K562 (cell line): ENCODE data around the gene CPT1C. TPM values are rescaled to one million over a fixed set of nuclear protein-coding genes. Genes with fewer than 3 reads are reported as not detected.

Experiments used
- FOXK2 ChIP-seq, 2 experiments: fragments of 450-650 bp; IDR thresholded peaks in 1 of 2; conservative IDR thresholded peaks in 1 of 2; 2 replicates each; pipeline ENCODE4 v1.6.1; 2016; ENCODE audit warnings: low read depth in 2 of 2, mild to moderate bottlenecking in 1 of 2
- FUS ChIP-seq: fragments of 200-400 bp; formaldehyde crosslinking; optimal IDR thresholded peaks from 2 replicates; pipeline ENCODE3; 2017; ENCODE audit warnings: low read depth, low read length
- MTF1 ChIP-seq: fragments of 250-450 bp; sonication (Bioruptor Pico); IDR thresholded peaks from 2 replicates; pipeline ENCODE4 v1.9.0; 2021; ENCODE audit warnings: moderate library complexity, mild to moderate bottlenecking, inconsistent platforms, borderline replicate concordance
- NFYB ChIP-seq: IDR thresholded peaks from 2 replicates; pipeline ENCODE4 v1.6.1; 2011; ENCODE audit warnings: mild to moderate bottlenecking, moderate library complexity; ENCODE audit not compliant: insufficient read length; ENCODE audit errors: extremely low read depth
- NR2C2 ChIP-seq, 2 experiments: fragments of 200-800 bp in 1 of 2; sonication (Bioruptor generic) in 1 of 2; sonication (generic) in 1 of 2; formaldehyde crosslinking in 1 of 2; IDR thresholded peaks; 2 replicates each; pipeline versions ENCODE4 v1.6.1 to v1.8.0; 2016 to 2022; ENCODE audit warnings: mild to moderate bottlenecking in 1 of 2, missing compliant biosample characterization in 1 of 2, missing genetic modification characterization in 1 of 2, missing genetic modification reagents in 1 of 2
- RBM17 ChIP-seq: fragments of 200-400 bp; formaldehyde crosslinking; IDR thresholded peaks from 2 replicates; pipeline ENCODE4 v1.6.1; 2017; ENCODE audit warnings: low read depth, mild to moderate bottlenecking, low read length, borderline replicate concordance
- SOX6 ChIP-seq: fragments of 450-650 bp; IDR thresholded peaks from 2 replicates; pipeline ENCODE4 v1.6.1; 2014; ENCODE audit warnings: mild to moderate bottlenecking
- SREBF1 ChIP-seq: fragments of 150-350 bp; IDR thresholded peaks from 2 replicates; pipeline ENCODE4 v1.6.1; 2014; ENCODE audit warnings: antibody characterized with exemption, low read depth, low read length, borderline replicate concordance
- ZNF764 ChIP-seq: fragments of 250-450 bp; sonication (Bioruptor Pico); IDR thresholded peaks from 2 replicates; pipeline ENCODE4 v1.4.0; 2020; ENCODE audit warnings: low read depth, mild to moderate bottlenecking, moderate library complexity
- polyA plus RNA-seq, 8 experiments: library from polyadenylated mRNA; depleted of rRNA in 4 of 8; stranded (reverse) in 5 of 8; unstranded in 3 of 8; fragments of >200 nt; fragmentation: Nextera tagmentation in 2 of 8; fragmentation: Illumina TruSeq in 1 of 8; extraction: Ambion mirVana in 2 of 8; extraction: Trizol in 1 of 8; gene quantifications; 2 replicates each; pipeline versions ENCODE4 v1.2.1 to v1.2.3, GENCODE V29; 2011 to 2014; ENCODE audit warnings: inconsistent platforms in 1 of 8, missing spikeins in 1 of 8
- total RNA-seq, 7 experiments: library from RNA; depleted of rRNA in 6 of 7; stranded (reverse); fragments of >200 nt in 6 of 7; fragmentation: Illumina TruSeq in 2 of 7; extraction: Trizol in 2 of 7; gene quantifications; 2 replicates each; pipeline versions ENCODE4 v1.2.1 to v1.2.3, GENCODE V29; 2011 to 2021; ENCODE audit warnings: low replicate concordance in 1 of 7
- TF ChIP-seq, protein P1 (sequence below): sonication (generic); formaldehyde crosslinking; IDR thresholded peaks from 2 replicates; pipeline ENCODE4 v1.4.0; 2020; ENCODE audit warnings: mild to moderate bottlenecking, missing genetic modification reagents
- TF ChIP-seq, protein P2 (sequence below): fragments of 450-650 bp; formaldehyde crosslinking; IDR thresholded peaks from 2 replicates; pipeline ENCODE4 v1.4.0; 2022; ENCODE audit warnings: mild to moderate bottlenecking, moderate library complexity
- TF ChIP-seq, protein P3 (sequence below): fragments of 250-450 bp; sonication (Bioruptor Pico); IDR thresholded peaks from 2 replicates; pipeline ENCODE4 v1.8.0; 2021; ENCODE audit warnings: mild to moderate bottlenecking, moderate library complexity
- TF ChIP-seq, protein P4 (sequence below): sonication (generic); formaldehyde crosslinking; IDR thresholded peaks from 2 replicates; pipeline ENCODE4 v1.5.0; 2020; ENCODE audit warnings: missing genetic modification reagents
- TF ChIP-seq, protein P5 (sequence below): sonication (generic); formaldehyde crosslinking; IDR thresholded peaks from 2 replicates; pipeline ENCODE4 v1.8.1; 2023; ENCODE audit warnings: mild to moderate bottlenecking, missing genetic modification reagents
- TF ChIP-seq, protein P6 (sequence below): fragments of 450-650 bp; IDR thresholded peaks from 2 replicates; pipeline ENCODE4 v1.6.1; 2016; ENCODE audit warnings: borderline replicate concordance

Gene CPT1C
- total and polyA plus RNA-seq, 9 of the 15 experiments (the other 6 are each of a cell fraction or from before 2014, with no cell fraction given), result 1.9 to 12.3 (median 3.0) TPM

DNA sequence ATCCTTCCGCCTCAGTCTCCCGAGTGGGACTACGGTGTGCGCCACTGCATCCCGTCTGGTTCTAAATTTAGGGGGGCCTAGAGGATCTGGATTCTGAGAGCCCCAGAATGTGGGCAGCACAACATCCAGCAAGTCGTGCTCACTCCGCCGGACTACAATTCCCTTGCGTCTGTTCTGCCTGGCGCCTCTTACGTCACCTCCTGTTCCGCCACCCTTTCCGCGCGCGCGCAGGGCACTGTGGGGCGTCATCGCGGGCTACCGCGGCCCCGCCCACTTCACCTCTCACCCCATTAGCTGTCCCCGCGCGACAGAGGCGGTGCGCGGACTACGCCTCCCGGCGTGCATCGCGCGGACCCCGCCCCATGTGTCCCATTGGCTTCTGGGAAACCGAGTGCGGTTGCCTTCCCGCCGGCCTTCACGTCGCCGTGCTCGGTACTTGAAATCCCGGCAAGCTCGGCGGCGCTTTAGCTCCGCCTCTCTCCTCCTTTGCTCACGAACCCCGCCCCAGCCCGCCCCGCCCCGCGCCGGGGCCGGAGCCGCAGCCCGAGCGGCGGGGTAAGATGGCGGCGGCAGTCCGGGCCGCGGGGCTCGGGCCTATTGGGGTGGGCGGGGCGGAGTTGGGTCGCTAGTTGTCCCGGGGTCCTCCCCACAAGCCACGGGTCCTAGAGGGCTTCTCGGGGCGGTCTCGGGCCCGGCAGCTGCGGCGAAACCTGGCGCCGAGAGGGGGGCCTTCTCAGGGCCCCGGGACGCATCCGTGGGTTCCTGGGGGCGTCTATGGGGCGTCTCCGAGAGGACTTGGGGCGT lies 49.0 kb upstream of the CPT1C start, which contains the start of gene SCAF1 (continued):
- TF ChIP-seq NR2C2 (CRISPR knock-in tag; IDR thresholded peaks at IDR 0.05), result peak; percentile 99
- TF ChIP-seq NR2C2 (tag; IDR thresholded peaks at IDR 0.05), result peak; percentile 99
- TF ChIP-seq NFYB, result no peak
- TF ChIP-seq, protein P1, sequence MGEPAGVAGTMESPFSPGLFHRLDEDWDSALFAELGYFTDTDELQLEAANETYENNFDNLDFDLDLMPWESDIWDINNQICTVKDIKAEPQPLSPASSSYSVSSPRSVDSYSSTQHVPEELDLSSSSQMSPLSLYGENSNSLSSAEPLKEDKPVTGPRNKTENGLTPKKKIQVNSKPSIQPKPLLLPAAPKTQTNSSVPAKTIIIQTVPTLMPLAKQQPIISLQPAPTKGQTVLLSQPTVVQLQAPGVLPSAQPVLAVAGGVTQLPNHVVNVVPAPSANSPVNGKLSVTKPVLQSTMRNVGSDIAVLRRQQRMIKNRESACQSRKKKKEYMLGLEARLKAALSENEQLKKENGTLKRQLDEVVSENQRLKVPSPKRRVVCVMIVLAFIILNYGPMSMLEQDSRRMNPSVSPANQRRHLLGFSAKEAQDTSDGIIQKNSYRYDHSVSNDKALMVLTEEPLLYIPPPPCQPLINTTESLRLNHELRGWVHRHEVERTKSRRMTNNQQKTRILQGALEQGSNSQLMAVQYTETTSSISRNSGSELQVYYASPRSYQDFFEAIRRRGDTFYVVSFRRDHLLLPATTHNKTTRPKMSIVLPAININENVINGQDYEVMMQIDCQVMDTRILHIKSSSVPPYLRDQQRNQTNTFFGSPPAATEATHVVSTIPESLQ (CRISPR knock-in tag), result 0 out of 2 replicates have a peak, but pooled peaks have one; percentile 49
- TF ChIP-seq, protein P2, sequence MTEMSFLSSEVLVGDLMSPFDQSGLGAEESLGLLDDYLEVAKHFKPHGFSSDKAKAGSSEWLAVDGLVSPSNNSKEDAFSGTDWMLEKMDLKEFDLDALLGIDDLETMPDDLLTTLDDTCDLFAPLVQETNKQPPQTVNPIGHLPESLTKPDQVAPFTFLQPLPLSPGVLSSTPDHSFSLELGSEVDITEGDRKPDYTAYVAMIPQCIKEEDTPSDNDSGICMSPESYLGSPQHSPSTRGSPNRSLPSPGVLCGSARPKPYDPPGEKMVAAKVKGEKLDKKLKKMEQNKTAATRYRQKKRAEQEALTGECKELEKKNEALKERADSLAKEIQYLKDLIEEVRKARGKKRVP, result no peak
- TF ChIP-seq, protein P3, sequence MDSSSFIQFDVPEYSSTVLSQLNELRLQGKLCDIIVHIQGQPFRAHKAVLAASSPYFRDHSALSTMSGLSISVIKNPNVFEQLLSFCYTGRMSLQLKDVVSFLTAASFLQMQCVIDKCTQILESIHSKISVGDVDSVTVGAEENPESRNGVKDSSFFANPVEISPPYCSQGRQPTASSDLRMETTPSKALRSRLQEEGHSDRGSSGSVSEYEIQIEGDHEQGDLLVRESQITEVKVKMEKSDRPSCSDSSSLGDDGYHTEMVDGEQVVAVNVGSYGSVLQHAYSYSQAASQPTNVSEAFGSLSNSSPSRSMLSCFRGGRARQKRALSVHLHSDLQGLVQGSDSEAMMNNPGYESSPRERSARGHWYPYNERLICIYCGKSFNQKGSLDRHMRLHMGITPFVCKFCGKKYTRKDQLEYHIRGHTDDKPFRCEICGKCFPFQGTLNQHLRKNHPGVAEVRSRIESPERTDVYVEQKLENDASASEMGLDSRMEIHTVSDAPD (CRISPR knock-in tag), result no peak
- no peak for TF ChIP-seq FUS
- no peak for TF ChIP-seq MTF1 (CRISPR knock-in tag)
- TF ChIP-seq ZNF764 (CRISPR knock-in tag), result no peak
- TF ChIP-seq SOX6, result no peak
- TF ChIP-seq, protein P4, sequence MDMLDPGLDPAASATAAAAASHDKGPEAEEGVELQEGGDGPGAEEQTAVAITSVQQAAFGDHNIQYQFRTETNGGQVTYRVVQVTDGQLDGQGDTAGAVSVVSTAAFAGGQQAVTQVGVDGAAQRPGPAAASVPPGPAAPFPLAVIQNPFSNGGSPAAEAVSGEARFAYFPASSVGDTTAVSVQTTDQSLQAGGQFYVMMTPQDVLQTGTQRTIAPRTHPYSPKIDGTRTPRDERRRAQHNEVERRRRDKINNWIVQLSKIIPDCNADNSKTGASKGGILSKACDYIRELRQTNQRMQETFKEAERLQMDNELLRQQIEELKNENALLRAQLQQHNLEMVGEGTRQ (CRISPR knock-in tag), result peak; percentile 54; the same call in 1 of the 2 replicates
- TF ChIP-seq, protein P5, sequence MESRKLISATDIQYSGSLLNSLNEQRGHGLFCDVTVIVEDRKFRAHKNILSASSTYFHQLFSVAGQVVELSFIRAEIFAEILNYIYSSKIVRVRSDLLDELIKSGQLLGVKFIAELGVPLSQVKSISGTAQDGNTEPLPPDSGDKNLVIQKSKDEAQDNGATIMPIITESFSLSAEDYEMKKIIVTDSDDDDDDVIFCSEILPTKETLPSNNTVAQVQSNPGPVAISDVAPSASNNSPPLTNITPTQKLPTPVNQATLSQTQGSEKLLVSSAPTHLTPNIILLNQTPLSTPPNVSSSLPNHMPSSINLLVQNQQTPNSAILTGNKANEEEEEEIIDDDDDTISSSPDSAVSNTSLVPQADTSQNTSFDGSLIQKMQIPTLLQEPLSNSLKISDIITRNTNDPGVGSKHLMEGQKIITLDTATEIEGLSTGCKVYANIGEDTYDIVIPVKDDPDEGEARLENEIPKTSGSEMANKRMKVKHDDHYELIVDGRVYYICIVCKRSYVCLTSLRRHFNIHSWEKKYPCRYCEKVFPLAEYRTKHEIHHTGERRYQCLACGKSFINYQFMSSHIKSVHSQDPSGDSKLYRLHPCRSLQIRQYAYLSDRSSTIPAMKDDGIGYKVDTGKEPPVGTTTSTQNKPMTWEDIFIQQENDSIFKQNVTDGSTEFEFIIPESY (CRISPR knock-in tag), result no peak; the same call in 1 of the 2 replicates
- TF ChIP-seq RBM17, result no peak
- peak; percentile 73; the same call in 1 of the 2 replicates for TF ChIP-seq SREBF1
- TF ChIP-seq FOXK2 (conservative IDR thresholded peaks at IDR 0.05 in 1 of 2, IDR thresholded peaks at IDR 0.05 in 1 of 2; ENCODE audit: low read depth in 2 of 2), result peak in 1 of 2 experiments; percentile 61; a peak in 2 of 4 replicates
- TF ChIP-seq, protein P6, sequence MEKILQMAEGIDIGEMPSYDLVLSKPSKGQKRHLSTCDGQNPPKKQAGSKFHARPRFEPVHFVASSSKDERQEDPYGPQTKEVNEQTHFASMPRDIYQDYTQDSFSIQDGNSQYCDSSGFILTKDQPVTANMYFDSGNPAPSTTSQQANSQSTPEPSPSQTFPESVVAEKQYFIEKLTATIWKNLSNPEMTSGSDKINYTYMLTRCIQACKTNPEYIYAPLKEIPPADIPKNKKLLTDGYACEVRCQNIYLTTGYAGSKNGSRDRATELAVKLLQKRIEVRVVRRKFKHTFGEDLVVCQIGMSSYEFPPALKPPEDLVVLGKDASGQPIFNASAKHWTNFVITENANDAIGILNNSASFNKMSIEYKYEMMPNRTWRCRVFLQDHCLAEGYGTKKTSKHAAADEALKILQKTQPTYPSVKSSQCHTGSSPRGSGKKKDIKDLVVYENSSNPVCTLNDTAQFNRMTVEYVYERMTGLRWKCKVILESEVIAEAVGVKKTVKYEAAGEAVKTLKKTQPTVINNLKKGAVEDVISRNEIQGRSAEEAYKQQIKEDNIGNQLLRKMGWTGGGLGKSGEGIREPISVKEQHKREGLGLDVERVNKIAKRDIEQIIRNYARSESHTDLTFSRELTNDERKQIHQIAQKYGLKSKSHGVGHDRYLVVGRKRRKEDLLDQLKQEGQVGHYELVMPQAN, result no peak
